ENCODE measurements around the gene KRT6B.
"Not testable (repeated sequence)": the region's sequence is repeated elsewhere in the genome, so short reads cannot be mapped to it uniquely, and the experiment has no call there.

The KRT6B gene

DNA sequence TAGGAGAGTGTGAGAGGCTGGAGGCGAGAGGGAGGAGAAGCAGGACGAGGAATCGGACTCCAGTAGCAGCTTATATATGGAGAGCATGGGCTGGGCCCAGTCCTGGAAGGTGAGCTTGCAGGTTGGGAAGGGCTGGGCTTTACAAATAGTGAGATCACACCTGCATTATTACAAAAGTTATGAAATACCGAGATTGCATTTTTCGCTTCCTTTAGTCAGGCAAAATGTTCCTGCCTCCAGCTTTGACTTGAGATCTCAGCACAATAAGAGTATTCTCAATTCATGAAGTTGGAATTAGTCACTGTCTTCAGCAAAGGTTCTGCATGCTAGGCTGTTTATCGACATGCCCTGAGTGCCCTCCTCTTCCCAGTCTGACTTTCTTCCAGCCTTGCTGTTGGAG, at the start of gene KRT6B:
KRT6B (minus strand) TSS at position 46 of the 400 bp plus-strand sequence. CDS start 68 bp downstream, outside the sequence.
- no peak for DNase-seq

DNA sequence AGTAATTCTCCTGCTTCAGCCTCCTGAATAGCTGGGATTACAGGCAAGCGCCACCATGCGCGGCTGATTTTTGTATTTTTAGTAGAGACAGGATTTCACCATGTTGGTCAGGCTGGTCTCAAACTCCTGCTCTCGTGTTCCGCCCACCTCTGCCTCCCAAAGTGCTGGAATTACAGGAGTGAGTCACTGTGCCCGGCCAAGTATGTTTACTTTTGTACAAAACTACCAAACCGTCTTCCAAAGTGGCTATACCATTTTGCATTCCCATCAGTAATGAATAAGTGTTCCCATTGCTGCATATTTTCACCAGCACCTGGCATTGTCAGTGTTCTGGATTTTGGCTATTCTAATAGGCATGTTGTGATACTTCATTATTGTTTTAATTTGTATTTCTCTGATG, 49.5 kb upstream of the KRT6B start:
- no peak for DNase-seq

DNA sequence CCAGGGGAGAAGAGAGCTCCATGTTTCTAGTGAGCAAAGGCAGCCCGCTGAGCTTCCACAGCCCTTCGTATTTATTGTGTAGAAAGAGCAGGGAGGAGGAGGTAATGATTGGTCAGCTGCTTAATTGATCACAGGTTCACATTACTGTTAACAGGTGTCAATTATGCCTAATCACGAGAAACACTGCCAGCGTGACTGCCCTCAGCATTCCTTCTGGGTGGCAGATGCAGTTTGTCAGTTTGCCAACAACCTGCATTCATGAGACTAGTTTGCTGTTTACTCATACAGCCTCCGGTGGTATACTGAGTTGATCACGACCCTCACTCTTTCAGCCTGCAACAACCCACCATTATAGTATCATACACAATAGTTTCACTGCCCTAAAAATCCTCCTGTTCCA, 48.6 kb upstream of the KRT6B start:
- not testable (repeated sequence) for DNase-seq

DNA sequence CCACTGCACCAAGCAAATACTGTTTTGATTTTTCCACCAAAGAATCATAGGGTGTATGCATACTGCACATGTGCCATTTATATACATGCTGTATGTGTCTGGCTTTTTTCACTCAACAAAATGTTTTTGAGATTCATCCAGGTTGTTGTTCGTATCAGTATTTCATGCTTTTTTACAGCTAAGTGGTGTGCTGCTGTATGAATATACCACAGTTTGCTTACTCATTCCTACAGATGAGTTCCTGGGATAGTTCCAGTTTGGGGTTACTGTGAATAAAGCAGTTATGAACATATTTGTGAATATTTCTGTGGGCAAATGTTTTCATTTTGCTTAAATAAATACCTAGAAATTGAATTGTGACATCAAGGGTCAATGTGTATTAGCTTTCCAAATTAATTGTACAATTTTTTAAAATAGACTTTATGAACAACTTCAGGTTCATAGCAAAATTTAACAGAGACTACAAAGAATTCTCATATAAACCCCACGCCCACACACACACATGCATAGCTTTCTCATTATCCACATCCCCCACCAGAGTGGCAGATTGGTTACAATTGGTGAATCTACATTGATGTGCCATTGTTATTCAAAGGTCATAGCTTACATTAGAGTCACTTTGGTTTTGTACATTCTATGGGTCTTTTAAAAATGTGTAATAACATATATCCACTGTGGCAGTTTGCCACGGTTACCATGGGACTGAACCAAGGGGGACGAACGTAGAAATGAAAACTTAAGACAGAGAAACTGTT, 48.0 kb upstream of the KRT6B start:
- DNase-seq, result no peak

DNA sequence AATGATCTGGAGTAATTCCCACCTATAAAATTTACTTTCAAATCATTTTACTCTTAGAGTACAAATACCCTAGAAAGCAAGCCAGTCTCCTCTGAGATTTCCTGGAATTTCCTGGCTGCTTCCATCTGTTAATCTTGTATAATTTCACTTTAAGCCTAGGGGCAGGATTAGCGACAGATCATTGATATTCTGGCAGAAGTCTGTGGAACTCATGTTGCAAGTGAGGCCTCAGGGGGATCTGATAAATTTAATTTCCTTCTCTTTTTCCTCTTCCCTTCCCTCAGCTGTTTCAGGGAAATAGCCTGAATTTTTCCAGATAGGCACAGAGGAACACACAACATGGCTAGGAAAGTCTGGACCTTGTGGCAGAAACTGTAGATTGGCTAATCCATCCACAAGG, 47.0 kb upstream of the KRT6B start:
- no peak for DNase-seq

DNA sequence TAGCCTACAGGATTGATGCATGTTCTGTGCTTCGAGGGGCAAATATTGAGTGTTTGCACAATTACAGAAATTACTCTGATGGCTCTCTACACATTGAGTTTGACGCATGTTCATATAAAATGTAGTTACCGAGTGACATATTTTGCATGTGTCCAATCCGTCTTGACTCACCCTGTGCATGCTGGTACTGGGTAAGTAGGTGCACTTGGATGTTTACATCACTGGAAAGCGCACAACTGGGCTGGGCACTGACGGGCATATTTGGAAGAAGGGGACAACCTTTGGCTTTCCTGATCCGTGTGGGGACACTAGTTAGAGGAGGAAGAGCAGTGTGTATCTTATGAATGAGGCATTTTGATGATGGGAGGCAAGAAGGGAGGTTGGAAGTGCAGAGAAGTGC, 46.0 kb upstream of the KRT6B start:
- no peak for DNase-seq

DNA sequence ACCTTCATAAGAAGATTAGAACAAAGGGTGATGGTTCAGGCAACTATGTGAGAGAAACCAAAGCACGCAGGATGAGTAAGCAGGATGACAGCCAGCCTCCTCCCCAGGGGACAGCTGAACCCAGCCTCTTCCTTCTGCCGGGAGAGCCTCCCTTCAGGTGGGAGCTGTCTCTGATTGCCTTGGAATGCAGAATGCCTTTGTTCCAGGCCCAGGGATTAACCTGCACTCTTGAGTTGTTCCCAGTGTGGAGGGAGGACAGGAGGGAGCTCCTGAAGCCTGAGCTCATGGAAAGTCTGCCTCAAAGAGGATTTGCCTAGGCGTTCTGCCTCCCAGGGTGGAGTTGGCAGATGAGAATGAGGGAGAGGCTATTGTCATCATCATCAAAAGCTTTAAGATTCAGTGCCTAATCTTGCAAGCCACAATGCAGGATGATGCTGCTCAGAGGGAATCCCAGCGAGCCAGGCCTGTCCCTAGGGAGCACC, 44.7 kb upstream of the KRT6B start:
- DNase-seq, result no peak

DNA sequence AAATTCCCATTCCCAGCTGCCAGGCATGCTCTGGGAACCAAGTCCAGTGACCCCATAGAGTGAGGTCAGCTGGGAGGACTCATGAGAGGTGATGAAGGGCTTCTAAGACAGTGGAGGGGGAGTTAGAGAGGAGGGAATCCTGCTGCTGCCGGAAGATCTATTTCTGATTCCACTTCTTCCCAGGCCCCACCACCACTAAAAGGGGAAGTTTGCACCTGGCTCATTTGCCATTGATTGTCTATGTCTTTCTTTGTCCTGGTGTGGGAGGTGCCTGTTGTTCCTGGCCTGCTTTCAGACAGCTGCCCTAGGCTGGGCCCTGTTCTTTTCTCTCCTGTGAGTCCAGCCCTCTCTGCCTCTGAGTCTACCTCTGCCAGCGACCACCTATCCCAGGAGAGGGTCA, 44.1 kb upstream of the KRT6B start:
- no peak for DNase-seq

DNA sequence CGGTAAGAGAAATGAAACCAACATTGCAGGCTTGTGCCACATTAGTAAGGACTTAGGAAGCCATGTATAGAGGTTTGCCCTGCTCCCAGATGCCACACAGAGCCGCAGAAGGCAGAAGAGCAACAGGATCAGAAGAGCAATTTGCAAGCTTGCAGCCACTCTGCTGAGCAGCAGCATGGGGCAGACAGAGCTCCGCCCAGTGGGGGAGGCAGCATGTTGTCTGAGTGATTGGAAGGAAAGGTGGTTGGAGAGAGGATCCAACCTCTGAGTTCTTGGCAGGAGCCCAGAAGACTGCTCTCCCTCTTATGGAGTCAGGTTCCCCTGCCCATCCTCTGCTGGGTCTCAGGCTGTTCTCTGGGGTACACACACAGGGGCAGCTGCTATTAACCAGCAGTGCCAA, 43.4 kb upstream of the KRT6B start:
- no peak for DNase-seq

DNA sequence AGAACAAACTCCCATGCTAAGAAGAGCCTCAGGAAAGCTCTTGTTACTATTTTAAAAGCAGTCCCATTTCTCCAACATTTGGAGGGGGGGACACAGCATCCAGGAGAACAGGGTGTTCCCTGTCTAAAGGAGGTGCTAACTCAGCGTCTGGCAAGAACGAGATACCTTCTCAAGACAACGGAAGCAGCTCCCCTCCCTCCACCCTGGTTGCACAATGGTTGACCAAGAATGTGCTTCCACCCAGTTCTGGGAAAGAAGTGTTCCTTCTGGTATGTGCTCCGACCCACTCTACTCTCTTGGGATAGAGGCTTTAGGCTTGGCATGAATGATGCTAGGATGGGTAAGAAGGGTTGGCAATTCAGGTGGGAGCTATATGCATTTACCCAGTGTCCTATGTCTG, 42.6 kb upstream of the KRT6B start:
- DNase-seq, result no peak

DNA sequence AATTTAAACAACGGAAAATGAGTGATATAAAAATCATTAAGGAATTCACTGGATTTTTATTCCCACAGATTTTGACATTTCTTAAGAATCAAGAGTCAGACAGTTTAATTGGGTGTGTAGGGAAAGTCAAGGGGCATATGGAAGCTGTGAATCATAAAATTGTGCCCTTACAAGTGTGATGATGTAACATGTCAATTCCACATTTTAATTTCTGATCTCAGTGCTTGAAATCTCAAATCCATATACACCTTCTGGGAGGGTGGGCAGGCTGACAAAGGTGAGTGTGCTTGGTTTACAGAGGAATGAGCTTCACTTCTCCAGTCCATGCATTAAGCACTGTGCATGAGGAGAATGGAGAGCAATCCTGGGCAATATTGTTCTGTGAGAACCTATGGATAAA, 42.2 kb upstream of the KRT6B start:
- no peak for DNase-seq

DNA sequence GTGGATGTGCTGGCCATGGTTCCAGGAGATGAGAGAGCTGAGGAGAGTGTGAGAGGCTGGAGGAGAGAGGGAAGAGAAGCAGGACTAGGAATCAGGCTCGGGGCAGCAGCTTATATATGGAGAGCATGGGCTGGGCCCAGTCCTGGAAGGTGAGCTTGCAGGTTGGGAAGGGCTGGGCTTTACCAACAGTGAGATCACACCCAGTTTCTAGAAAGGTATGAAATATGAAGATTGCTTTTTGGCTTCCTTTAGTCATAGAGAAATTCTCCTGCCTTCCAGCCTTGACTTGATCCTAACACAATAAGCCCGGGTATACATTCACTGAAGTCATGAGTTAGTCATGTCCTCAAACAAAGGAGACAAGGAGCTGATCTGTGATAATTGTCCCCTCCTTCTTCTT, 41.2 kb upstream of the KRT6B start, which contains the start of gene KRT6A:
KRT6A (minus strand) TSS at position 86 of the 400 bp plus-strand sequence; CDS start at position 17, 69 bp downstream.
- no peak for DNase-seq

DNA sequence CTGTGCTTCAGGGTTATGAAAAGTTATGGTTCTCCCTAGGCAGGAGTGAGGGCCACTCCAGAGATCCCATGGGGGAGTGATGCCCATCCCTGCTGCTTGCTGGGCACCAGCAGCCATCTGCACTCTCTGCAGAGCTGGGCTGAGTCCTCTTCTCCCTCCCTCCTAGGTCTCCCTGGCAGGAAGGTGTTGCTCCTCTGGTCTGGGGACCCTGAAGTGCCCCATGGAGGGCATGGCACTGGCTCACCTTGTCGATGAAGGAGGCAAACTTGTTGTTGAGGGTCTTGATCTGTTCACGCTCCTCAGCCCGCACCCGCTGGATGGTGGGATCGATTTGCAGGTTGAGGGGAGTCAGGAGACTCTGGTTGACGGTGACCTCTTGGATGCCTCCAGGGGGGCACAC, 40.5 kb upstream of the KRT6B start:
- DNase-seq, result not testable (repeated sequence)

DNA sequence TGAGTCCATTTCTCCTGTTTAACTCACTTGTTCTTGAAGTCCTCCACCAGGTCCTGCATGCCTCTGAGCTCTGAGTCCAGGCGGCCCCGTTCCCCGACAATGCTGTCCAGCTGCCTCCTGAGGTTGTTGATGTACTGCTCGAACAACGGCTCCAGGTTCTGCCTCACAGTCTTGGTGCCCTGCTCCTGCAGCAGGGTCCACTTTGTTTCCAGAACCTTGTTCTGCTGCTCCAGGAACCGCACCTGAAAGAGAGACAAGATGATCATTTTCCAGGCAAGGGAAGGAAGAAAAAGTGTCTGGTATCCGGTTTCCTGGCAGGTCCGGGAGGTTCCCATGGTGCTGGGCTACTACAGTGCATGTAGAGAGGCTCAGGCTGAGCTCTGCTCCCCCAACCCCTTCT, 39.5 kb upstream of the KRT6B start:
- DNase-seq, result not testable (repeated sequence)

DNA sequence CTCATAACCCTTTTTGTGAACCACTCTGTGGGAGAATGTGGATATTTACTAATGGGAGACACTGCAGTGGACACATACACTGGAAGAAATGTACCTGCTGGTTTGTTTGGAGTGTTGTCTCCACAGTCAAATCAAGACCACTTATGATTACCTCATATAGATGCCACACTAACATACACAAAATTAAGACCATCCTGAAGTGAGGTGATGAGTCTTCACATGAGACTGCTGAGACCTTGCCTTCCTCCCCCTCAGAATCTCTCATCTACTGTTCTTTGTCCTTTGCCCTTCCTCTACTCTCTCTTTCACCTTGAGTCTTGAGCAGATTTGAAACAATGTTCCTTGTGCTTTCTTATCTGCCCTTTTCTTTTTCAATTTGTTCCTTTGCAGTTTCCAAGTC, 36.8 kb upstream of the KRT6B start:
- DNase-seq, result no peak

DNA sequence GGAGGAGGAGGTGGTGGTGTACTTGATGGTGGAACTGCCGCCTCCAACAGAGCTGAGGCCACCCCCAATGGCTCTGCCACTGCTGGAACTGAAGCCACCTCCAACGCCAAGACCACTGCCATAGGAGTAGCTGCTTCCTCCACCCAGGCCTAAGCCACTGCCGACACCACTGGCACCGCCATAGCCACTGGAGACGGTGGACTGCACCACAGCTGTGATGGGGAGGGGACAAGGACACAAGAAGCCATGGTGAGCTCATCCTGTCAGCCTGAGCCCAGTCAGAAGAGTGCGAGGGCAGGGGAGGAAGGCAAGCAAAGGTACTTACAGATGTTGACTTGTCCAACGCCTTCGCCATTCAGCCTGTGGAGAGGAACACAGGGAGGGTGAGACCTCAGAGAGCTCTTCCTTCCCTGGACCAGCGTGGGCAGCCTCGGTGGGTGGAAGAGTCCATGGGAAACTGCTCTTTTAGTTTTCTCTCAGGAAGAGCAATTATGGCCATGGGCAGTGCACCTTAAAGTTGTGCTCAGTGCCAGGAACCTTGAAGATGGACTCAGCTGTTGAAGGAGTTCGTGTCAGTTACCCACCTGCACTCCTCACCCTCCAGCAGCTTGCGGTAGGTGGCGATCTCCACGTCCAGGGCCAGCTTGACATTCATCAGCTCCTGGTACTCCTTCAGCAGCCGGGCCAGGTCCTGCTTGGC, 35.9 kb upstream of the KRT6B start:
- DNase-seq, result not testable (repeated sequence)

DNA sequence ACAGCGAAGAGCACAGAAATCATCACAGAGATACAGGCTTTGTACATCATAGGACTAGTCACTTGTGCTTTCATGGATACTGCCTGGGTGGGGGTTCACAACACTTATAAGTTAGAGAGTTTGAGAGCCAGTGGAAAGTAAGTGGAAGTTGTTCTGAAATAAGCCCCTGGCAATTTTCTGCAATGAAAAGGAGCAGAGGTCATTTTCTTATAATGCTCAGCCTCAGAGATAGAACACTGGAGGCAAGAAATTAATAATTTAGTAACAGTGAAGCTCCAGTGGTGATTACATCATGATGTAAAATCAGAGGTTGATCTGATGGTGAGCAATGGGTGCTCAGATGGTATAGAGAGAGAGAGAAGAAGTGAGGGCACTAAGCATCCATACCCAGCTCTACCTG, 35.3 kb upstream of the KRT6B start:
- DNase-seq, result no peak

DNA sequence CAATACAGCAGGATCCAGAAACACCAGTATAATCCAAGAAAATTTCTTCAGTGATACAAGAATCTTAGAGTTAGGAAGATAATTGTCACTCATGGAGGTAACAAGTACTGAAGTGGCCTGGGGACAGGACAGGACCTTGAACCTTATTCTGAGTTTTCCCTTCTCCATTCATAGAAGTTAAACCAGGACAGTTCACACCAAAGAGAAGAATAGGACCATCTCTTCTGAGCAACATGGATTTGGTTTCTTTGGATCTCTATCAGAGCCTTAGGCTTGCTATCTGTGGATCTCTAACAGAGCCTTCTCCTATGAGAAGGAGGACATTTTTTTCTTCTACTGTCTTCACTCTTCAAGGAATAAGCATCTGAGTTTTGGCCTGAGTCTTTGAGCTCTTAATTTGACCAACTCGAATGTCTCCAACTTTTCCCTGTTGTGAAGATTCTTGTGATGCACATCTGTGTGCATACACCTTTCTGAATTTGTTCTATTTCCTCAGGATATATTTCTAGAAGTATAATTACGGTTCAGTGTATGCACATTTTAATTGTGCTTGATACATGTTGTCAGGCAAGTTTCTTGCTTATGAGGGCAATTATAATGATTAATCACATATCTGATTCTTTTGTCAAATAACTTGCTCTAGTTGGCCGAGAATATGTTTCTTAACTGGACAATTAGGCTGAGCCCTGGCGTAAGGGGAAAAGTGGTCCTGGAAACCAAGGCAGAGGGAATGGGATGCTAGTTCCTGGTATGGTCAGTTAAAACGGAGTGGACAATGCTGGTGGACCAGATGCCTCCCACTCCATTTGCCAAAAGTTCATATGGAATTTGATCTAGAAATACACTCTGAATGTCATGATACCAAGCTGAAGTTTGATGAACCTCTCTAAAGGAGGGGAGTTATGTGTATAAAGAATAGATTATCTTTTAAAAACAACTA, 34.5 kb upstream of the KRT6B start:
- no peak for DNase-seq

DNA sequence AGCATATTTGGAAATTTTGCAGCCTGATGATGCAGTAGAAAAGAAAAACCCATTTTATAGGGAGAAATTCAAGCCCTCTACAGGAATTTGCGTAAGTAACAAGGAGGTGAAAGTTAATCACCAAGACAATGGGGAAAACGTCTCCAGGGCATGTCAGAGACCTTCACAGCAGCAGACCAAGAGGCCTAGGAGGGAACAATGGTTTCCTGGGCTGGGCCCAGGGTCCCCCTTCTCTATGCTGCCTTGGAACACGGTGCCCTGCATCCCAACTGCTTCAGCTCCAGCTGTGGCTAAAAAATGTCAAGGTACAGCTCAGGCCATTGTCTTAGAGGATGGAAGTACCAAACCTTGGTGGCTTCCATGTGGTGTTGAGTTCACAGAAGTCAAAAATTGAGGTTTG, 28.1 kb upstream of the KRT6B start:
- no peak for DNase-seq

DNA sequence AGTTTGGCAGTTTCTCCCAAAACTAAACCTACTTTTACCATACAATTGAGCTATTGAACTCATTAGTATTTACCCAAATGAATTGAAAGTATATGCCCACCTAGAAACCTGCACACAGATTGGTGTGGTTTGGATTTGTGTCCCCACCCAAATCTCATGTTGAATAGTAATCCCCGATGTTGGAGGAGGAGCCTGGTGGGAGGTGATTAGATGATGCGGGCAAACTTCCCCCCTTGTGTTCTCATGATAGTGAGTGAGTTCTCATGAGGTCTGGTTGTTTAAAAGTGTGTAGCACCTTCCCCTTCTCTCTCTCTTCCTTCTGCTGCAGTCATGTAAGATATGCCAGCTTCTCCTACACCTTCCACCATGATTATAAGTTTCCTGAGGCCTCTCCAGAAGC, 25.7 kb upstream of the KRT6B start:
- no peak for DNase-seq

DNA sequence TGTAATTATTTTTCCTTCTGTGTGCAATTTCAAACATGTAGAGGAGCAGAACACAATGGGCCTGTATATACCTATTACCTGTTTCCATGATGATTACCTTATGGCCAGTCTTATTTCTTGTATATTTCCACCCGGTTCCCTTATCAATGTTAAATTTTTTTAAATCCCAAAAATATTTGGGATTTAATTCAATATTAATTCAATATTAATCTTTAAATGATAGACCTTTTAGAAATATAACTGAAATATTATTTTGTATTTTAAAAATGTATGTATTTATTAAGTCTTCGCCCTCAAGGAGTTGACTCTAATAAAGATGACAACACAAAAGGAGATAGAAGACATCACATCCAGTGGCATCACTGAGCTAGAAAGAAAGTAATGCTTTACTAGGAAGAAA, 22.3 kb upstream of the KRT6B start:
- DNase-seq, result no peak

DNA sequence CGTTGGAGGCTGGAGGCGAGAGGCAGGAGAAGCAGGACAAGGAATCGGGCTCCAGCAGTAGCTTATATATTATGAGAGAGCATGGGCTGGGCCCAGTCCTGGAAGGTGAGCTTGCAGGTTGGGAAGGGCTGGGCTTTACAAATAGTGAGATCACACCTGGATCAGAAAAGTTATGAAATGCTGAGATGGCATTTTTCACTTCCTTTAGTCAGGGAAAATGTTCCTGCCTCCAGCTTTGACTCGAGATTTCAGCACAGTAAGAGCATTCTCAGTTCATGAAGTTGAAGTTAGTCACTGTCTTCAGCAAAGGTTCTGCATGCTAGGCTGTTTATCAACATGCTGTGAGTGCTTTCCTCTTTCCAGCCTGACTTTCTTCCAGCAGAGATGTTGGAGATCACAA, 21.8 kb upstream of the KRT6B start, which contains the start of gene KRT6C:
KRT6C (minus strand) TSS at position 38 of the 400 bp plus-strand sequence. CDS start 68 bp downstream, outside the sequence.
- DNase-seq, result no peak

DNA sequence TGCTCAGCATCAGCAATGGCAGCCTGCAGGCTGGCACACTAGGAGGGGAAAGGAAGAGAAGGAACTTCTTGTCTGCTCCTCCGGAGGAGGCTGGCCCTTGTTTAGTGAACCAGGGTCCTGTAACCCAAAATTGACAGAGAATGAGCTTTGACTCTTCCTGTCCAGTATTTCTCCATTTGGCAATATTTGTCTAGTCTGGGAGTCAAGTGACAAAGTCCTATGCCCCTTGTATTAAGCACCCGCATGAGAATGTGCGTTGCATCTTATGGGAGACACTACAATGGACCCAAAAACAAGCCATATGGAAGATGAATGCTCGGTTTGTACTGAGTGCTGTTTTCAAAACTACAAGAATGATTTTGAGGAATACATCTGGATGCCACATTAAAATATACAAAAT, 17.9 kb upstream of the KRT6B start:
- DNase-seq, result no peak
